ENCODE measurements around the gene YDJC.
"Not testable (repeated sequence)": the region's sequence is repeated elsewhere in the genome, so short reads cannot be mapped to it uniquely, and the experiment has no call there.

YDJC gene

DNA sequence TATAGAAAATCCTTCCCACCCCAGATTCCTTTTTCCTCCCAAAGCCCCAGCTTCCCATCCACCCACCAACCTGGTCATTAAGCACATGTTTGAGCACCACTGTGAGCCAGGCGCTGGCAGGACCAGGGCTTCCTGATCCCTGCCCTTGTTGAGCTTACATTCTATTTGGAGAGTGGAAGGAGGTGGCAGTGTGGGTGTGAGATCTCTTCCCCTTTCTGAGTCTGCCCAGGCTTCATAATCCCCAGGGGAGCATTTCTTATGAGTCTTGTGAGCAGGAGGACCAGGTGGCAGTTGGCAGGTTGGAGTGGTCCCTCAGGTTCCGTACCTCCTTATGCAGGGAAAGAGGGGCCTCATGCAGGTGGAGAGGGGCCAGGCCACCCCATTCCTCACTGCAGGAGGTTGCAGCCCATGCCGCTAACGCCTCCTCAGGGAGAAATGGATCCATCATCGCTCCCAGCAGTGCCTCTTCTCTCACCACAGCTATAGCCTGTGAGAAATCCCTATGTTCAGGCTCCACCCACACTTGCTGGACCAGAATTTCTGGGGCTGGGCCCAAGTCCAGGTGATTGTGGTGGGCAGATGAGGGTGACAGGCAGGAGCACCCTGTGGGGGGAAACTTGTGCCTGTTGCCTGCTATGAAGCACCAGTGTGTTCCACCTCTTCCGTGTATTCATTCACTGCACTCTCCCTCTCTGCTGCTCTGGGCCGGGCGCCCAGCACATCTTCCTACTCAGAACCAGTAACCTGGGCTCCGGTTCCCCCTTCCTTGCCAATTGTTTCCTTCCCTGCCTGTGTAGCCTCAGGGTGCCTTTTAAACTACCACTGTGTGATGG is 38.8 kb downstream of the YDJC start:
- no peak overlapping the region for H3K4me3 ChIP-seq
- peak overlapping the region in 1 of 2 donors; percentile 25 for H3K27ac ChIP-seq
- DNase-seq (ENCODE audit: low spot score): no peak
- TF ChIP-seq CTCF (IDR thresholded peaks at IDR 0.05): no peak

GRCh38 chr22:21589396-21589795 is 40.4 kb downstream of the YDJC start:
- H3K4me3 ChIP-seq: no peak overlapping the region
- H3K27ac ChIP-seq: no peak overlapping the region
- no peak for DNase-seq (ENCODE audit: low spot score)
- TF ChIP-seq CTCF (IDR thresholded peaks at IDR 0.05): no peak

- DNase-seq (ENCODE audit: low spot score): no peak
- Histone ChIP-seq H3K27ac (no peak overlapping the region), H3K4me3 (no peak overlapping the region)
- TF ChIP-seq CTCF (IDR thresholded peaks at IDR 0.05): no peak
Measured at GRCh38 chr22:21587803-21588611, 41.8 kb downstream of the YDJC start.

GRCh38 chr22:21585389-21585788 is 44.4 kb downstream of the YDJC start:
- no peak for TF ChIP-seq CTCF (IDR thresholded peaks at IDR 0.05)
- Histone ChIP-seq H3K27ac (no peak overlapping the region), H3K4me3 (no peak overlapping the region)

DNA sequence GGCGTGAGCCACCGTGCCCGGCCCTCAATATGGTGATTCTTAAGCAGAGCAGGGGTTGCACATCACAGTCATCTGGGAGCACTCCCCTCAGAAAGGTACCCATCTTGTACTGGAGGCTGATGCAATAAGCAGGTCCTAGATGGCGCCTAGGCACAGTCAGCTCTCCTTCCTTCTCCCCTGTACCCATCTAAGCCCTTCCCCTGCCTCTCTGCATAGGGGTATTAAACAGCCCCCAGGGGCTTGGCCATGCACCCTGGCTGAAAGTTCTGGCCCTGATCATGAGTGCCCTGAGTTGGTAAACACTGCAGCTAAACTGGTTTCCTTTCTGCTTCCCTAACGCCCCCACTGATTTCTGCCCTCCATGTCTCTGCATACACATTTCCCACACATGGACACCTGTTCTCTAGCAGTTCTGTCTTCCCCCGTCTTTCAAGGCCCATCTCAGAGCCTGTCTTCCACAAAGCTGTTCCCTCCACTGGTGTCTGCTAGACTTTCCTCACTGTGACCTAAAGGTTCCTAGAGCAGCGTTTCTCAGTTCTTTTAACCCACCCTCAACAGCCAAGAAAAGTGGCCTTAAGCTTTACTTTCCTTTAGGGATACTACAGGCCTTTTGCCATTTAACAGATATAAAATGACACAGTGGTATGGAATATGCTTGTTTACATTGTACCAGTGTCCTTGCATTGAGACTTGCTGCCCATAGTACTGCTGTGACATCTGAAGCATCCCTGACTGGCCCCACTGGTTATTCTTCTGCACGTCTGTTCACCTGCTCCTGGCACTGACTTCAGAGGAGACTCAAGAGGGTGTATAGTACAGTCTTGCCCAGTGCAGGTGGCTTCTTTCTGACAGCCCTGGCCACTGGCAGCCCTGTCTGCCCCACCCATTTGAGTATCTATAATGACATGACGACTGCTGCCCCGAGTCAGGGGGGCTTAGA is 46.8 kb downstream of the YDJC start:
- no peak overlapping the region for H3K27ac ChIP-seq

More at GRCh38 chr22:21585389-21585788, 44.4 kb downstream of the YDJC start:
- no peak for DNase-seq (ENCODE audit: low spot score)

DNA sequence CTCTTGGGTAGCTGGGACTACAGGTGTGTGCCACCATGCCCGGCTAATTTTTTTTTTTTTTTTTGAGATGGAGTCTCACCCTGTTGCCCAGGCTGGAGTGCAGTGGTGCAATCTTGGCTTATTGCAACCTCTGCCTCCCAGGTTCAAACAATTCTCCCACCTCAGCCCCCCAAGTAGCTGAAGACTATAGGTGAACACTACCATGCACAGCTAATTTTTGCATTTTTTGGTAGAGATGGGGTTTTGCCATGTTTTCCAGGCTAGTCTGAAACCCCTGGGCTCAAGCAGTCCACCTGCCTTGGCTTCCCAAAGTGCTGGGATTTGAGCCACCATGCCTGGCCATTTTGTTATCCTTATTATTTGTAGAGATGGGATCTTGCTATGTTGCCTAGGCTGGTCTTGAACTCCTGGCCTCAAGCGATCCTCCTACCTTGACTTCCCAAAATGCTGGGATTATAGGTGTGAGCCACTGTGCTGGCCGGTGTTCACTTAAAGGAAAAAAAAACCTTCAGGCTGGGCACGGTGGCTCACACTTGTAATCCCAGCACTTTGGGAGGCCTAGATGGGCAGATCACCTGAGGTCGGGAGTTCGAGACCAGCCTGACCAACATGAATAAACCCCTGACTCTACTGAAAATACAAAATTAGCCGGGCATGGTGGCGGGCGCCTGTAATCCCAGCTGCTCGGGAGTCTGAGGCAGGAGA is 48.7 kb downstream of the YDJC start:
- DNase-seq (ENCODE audit: low spot score); H3K27ac ChIP-seq; H3K4me3 ChIP-seq: not testable (repeated sequence)

More for the DNA sequence above, 46.8 kb downstream of the YDJC start:
- H3K4me3 ChIP-seq: no peak overlapping the region
- no peak for DNase-seq (ENCODE audit: low spot score)
- no peak for TF ChIP-seq CTCF (IDR thresholded peaks at IDR 0.05)

GRCh38 chr22:21580623-21581007 is 49.2 kb downstream of the YDJC start:
- not testable (repeated sequence) for DNase-seq (ENCODE audit: low spot score); H3K27ac ChIP-seq; H3K4me3 ChIP-seq

Measured in coronary artery (tissue), 2 donors.